ENCODE measurements around the gene CD101. TPM values are rescaled to one million over a fixed set of nuclear protein-coding genes. Genes with fewer than 3 reads are reported as not detected.

CD101 gene
- total and polyA plus RNA-seq, 10 donors, result 1.0 to 15.9 (median 6.8) TPM

GRCh38 chr1:117076648-117077047 lies 75.1 kb downstream of the CD101 start:
- 95 to 98% (median 96%) methylated on average over 5 of the region's 5 CpGs for WGBS, 5 donors

GRCh38 chr1:117077267-117077666 lies 75.7 kb downstream of the CD101 start:
- no peak for DNase-seq
- peaks cover 0 to 100% (median 71%) of the 10 kb centered on the region in 6 donors for H3K36me3 ChIP-seq
- intact Hi-C loops (cut with DNase I; ENCODE audit: low total_unique reads), result no loop called here
- H3K27ac ChIP-seq, result no peak overlapping the region
- no peak overlapping the region for H3K4me3 ChIP-seq
- no peaks in the 10 kb centered on the region for H3K4me1 ChIP-seq
- H3K27me3 ChIP-seq (replicated peaks in 1 of 7), result no peaks in the 10 kb centered on the region
- TF ChIP-seq POLR2AphosphoS5 (IDR thresholded peaks at IDR 0.05) (no peak), CTCF (IDR thresholded peaks at IDR 0.05 in 8 of 11, conservative IDR thresholded peaks at IDR 0.05 in 3 of 11) (no peak), POLR2A (IDR thresholded peaks at IDR 0.05) (no peak)
- 47 to 69% (median 60%) methylated on average over 3 of the region's 3 CpGs for WGBS, 5 donors
- H3K9me3 ChIP-seq, result no peaks in the 10 kb centered on the region

More at GRCh38 chr1:117076648-117077047, 75.1 kb downstream of the CD101 start:
- Histone ChIP-seq H3K4me1 (no peaks in the 10 kb centered on the region), H3K4me3 (no peak overlapping the region), H3K27ac (no peak overlapping the region), H3K27me3 (replicated peaks in 1 of 7) (no peaks in the 10 kb centered on the region), H3K36me3 (peaks cover 0 to 94% (median 65%) of the 10 kb centered on the region in 6 donors), H3K9me3 (no peaks in the 10 kb centered on the region)
- intact Hi-C loops (cut with DNase I; ENCODE audit: low total_unique reads), result no loop called here
- TF ChIP-seq CTCF (IDR thresholded peaks at IDR 0.05 in 8 of 11, conservative IDR thresholded peaks at IDR 0.05 in 3 of 11) (no peak), POLR2AphosphoS5 (IDR thresholded peaks at IDR 0.05) (no peak), POLR2A (IDR thresholded peaks at IDR 0.05) (no peak)
- no peak for DNase-seq

- Histone ChIP-seq H3K36me3 (peaks cover 0 to 100% (median 76%) of the 10 kb centered on the region in 6 donors), H3K9me3 (no peaks in the 10 kb centered on the region), H3K27ac (no peak overlapping the region), H3K4me1 (no peaks in the 10 kb centered on the region), H3K4me3 (no peak overlapping the region), H3K27me3 (replicated peaks in 1 of 7) (no peaks in the 10 kb centered on the region)
- DNase-seq, result no peak
- TF ChIP-seq CTCF (IDR thresholded peaks at IDR 0.05 in 8 of 11, conservative IDR thresholded peaks at IDR 0.05 in 3 of 11) (no peak), POLR2AphosphoS5 (IDR thresholded peaks at IDR 0.05) (no peak), POLR2A (IDR thresholded peaks at IDR 0.05) (no peak)
- WGBS, 5 donors, result 93 to 98% (median 98%) methylated on average over 6 of the region's 6 CpGs
- intact Hi-C loops (cut with DNase I; ENCODE audit: low total_unique reads), result loop anchor here (10.0 kb wide), 1 partner anchor 815 kb away; no protein-coding TSS in a partner anchor
Measured at GRCh38 chr1:117079737-117080136, 78.2 kb downstream of the CD101 start.

GRCh38 chr1:117084231-117084630 lies 82.7 kb downstream of the CD101 start:
- Histone ChIP-seq H3K4me1 (no peaks in the 10 kb centered on the region), H3K36me3 (peaks cover 0 to 100% (median 41%) of the 10 kb centered on the region in 6 donors), H3K4me3 (no peak overlapping the region), H3K9me3 (no peaks in the 10 kb centered on the region), H3K27ac (no peak overlapping the region), H3K27me3 (replicated peaks in 1 of 7) (no peaks in the 10 kb centered on the region)
- intact Hi-C loops (cut with DNase I; ENCODE audit: low total_unique reads), result loop anchor here (10.0 kb wide), 1 partner anchor 811 kb away; no protein-coding TSS in a partner anchor
- DNase-seq, result no peak
- WGBS, 5 donors, result 80 to 98% (median 81%) methylated on average over 5 to 6 of the region's 6 CpGs
- TF ChIP-seq CTCF (IDR thresholded peaks at IDR 0.05 in 8 of 11, conservative IDR thresholded peaks at IDR 0.05 in 3 of 11) (no peak), POLR2AphosphoS5 (IDR thresholded peaks at IDR 0.05) (no peak), POLR2A (IDR thresholded peaks at IDR 0.05) (no peak)

Small RNAs within 50 kb of the gene (small RNA-seq; reads per million reads assigned to genes)
- 0 reads per million in 4 donors for gene RNA5SP55

Other genes starting within 250 kb of the CD101 start
- 10 to 100 TPM; 24.4 to 50.5 (median 35.4) TPM for gene CD2, start 247.3 kb upstream of the CD101 start, total RNA-seq
- 10 to 100 TPM; 21.6 to 25.5 (median 21.8) TPM for gene CD2, start 247.3 kb upstream of the CD101 start, polyA plus RNA-seq
- gene PTGFRN, start 91.8 kb upstream of the CD101 start, total RNA-seq, result 10 to 100 TPM in 5 of 7 donors, 1 to 10 TPM in 2; 5.3 to 17.4 (median 11.9) TPM
- 1 to 10 TPM; 1.7 to 3.3 (median 2.4) TPM for gene PTGFRN, start 91.8 kb upstream of the CD101 start, polyA plus RNA-seq
- gene TTF2, start 58.6 kb downstream of the CD101 start, total RNA-seq, result 10 to 100 TPM; 16.8 to 36.1 (median 25.4) TPM
- 1 to 10 TPM; 4.8 to 7.0 (median 5.2) TPM for gene TTF2, start 58.6 kb downstream of the CD101 start, polyA plus RNA-seq
- gene TRIM45, start 120.0 kb downstream of the CD101 start, total RNA-seq, result 1 to 10 TPM; 1.5 to 4.0 (median 1.9) TPM
- 1 to 10 TPM; 1.2 to 8.1 (median 4.4) TPM for gene TRIM45, start 120.0 kb downstream of the CD101 start, polyA plus RNA-seq
- gene VTCN1, start 209.2 kb downstream of the CD101 start, total RNA-seq, result not detected
- gene VTCN1, start 209.2 kb downstream of the CD101 start, polyA plus RNA-seq, result not detected

All from spleen (tissue), 11 donors.